Muscle of leg (tissue), 11 donors: Measurements from ENCODE around the gene ABLIM1. TPM values are rescaled to one million over a fixed set of nuclear protein-coding genes. Genes with fewer than 3 reads are reported as not detected.

Experiments used
- DNase-seq: peaks from one replicate; pipeline ENCODE4 v3.0.0; 2013
- H3K27ac ChIP-seq: one replicate; pipeline ENCODE4 v1.5.1; 2013; ENCODE audit warnings: mild to moderate bottlenecking, low read length, control low read depth
- H3K27me3 ChIP-seq: one replicate; pipeline ENCODE4 v1.6.1; 2013; ENCODE audit warnings: low read length; ENCODE audit not compliant: control insufficient read depth, insufficient read depth
- H3K36me3 ChIP-seq: one replicate; pipeline ENCODE4 v1.6.1; 2013; ENCODE audit warnings: low read length; ENCODE audit not compliant: control insufficient read depth, insufficient read depth
- H3K4me1 ChIP-seq: one replicate; pipeline ENCODE4 v1.6.1; 2013; ENCODE audit warnings: low read length; ENCODE audit not compliant: control insufficient read depth, insufficient read depth
- H3K4me3 ChIP-seq: one replicate; pipeline ENCODE4 v1.5.1; 2013; ENCODE audit warnings: low read length, control low read depth
- H3K9me3 ChIP-seq: replicated peaks from 2 replicates; pipeline ENCODE4 v1.6.1; 2013; ENCODE audit warnings: low read depth, low read length; ENCODE audit not compliant: control insufficient read depth
- WGBS: methylation state at CpG from one replicate; pipeline ENCODE4 v1.1.5; 2013; ENCODE audit warnings: missing lambda C conversion rate; ENCODE audit not compliant: insufficient coverage; 5-methylcytosine and 5-hydroxymethylcytosine counted together
- polyA plus RNA-seq, 8 donors: library from polyadenylated mRNA; unstranded; fragments of 120-200 nt; gene quantifications; one replicate each; pipeline versions ENCODE4 v1.2.1 to v1.2.3, GENCODE V29; 2013; ENCODE audit warnings: inconsistent platforms in 1 of 8, low replicate concordance in 1 of 8; ENCODE audit not compliant: insufficient read length in 8 of 8, insufficient read depth in 1 of 8
- total RNA-seq: library from RNA; stranded (reverse); fragments of 120-200 nt; gene quantifications from one replicate; pipeline ENCODE4 v1.2.4, GENCODE V29; 2013

Gene ABLIM1
- total and polyA plus RNA-seq, 9 donors: 27.7 to 62.7 (median 46.2) TPM

- no peaks in the 10 kb centered on the region for H3K36me3 ChIP-seq
- no peak for DNase-seq
- H3K9me3 ChIP-seq: no peaks in the 10 kb centered on the region
- H3K27me3 ChIP-seq: no peaks in the 10 kb centered on the region
- no peak overlapping the region for H3K27ac ChIP-seq
- H3K4me3 ChIP-seq: no peak overlapping the region
- no peaks in the 10 kb centered on the region for H3K4me1 ChIP-seq
- no CpG with 5 or more reads among the region's 1 CpG for WGBS
These were observed 33.4 kb upstream of the ABLIM1 start for GRCh38 chr10:114691442-114691941.

GRCh38 chr10:114688786-114689185, 30.7 kb upstream of the ABLIM1 start:
- H3K27ac ChIP-seq: no peak overlapping the region
- H3K4me3 ChIP-seq: no peak overlapping the region
- no peaks in the 10 kb centered on the region for H3K27me3 ChIP-seq
- DNase-seq: no peak
- H3K9me3 ChIP-seq: no peaks in the 10 kb centered on the region
- 63% methylated on average over 3 of the region's 5 CpGs for WGBS
- no peaks in the 10 kb centered on the region for H3K36me3 ChIP-seq
- H3K4me1 ChIP-seq: peaks cover 9% of the 10 kb centered on the region

GRCh38 chr10:114687459-114687858, 29.4 kb upstream of the ABLIM1 start:
- Histone ChIP-seq H3K4me3 (no peak overlapping the region), H3K4me1 (peaks cover 14% of the 10 kb centered on the region), H3K9me3 (no peaks in the 10 kb centered on the region), H3K27ac (no peak overlapping the region), H3K27me3 (no peaks in the 10 kb centered on the region), H3K36me3 (no peaks in the 10 kb centered on the region)
- no peak for DNase-seq
- no CpG with 5 or more reads among the region's 3 CpGs for WGBS

- no peak for DNase-seq
- H3K4me1 ChIP-seq: peaks cover 18% of the 10 kb centered on the region
- WGBS: 70% methylated on average over 2 of the region's 2 CpGs
- no peak overlapping the region for H3K27ac ChIP-seq
- no peaks in the 10 kb centered on the region for H3K36me3 ChIP-seq
- no peak overlapping the region for H3K4me3 ChIP-seq
- no peaks in the 10 kb centered on the region for H3K27me3 ChIP-seq
- H3K9me3 ChIP-seq: no peaks in the 10 kb centered on the region
These were observed 27.9 kb upstream of the ABLIM1 start for GRCh38 chr10:114686013-114686412.

- Histone ChIP-seq H3K9me3 (no peaks in the 10 kb centered on the region), H3K36me3 (no peaks in the 10 kb centered on the region), H3K27me3 (no peaks in the 10 kb centered on the region), H3K4me3 (no peak overlapping the region), H3K27ac (peak overlapping the region; percentile 93), H3K4me1 (peaks cover 19% of the 10 kb centered on the region)
- DNase-seq: no peak
- 44% methylated on average over 4 of the region's 5 CpGs for WGBS
These were observed 27.4 kb upstream of the ABLIM1 start for GRCh38 chr10:114685456-114685855.

- no peak overlapping the region for H3K4me3 ChIP-seq
- peak; percentile 90 for DNase-seq
- WGBS: no CpG with 5 or more reads among the region's 5 CpGs
- H3K27me3 ChIP-seq: no peaks in the 10 kb centered on the region
- H3K4me1 ChIP-seq: peaks cover 19% of the 10 kb centered on the region
- no peaks in the 10 kb centered on the region for H3K9me3 ChIP-seq
- peak overlapping the region; percentile 93 for H3K27ac ChIP-seq
- H3K36me3 ChIP-seq: no peaks in the 10 kb centered on the region
These were observed 26.7 kb upstream of the ABLIM1 start for GRCh38 chr10:114684822-114685209.

GRCh38 chr10:114684084-114684821, 26.2 kb upstream of the ABLIM1 start:
- peaks cover 19% of the 10 kb centered on the region for H3K4me1 ChIP-seq
- H3K27me3 ChIP-seq: no peaks in the 10 kb centered on the region
- DNase-seq: peak; percentile 74
- peak overlapping the region; percentile 4 for H3K4me3 ChIP-seq
- no peaks in the 10 kb centered on the region for H3K36me3 ChIP-seq
- WGBS: 34% methylated on average over 11 of the region's 12 CpGs
- peak overlapping the region; percentile 93 for H3K27ac ChIP-seq
- H3K9me3 ChIP-seq: no peaks in the 10 kb centered on the region

GRCh38 chr10:114683593-114683992, 25.5 kb upstream of the ABLIM1 start:
- Histone ChIP-seq H3K9me3 (no peaks in the 10 kb centered on the region), H3K36me3 (no peaks in the 10 kb centered on the region), H3K27ac (peak overlapping the region; percentile 93), H3K27me3 (no peaks in the 10 kb centered on the region), H3K4me1 (peaks cover 19% of the 10 kb centered on the region), H3K4me3 (no peak overlapping the region)
- no peak for DNase-seq
- WGBS: 66% methylated on average over 5 of the region's 9 CpGs

- H3K4me1 ChIP-seq: peaks cover 19% of the 10 kb centered on the region
- no peaks in the 10 kb centered on the region for H3K9me3 ChIP-seq
- DNase-seq: no peak
- WGBS: 88% methylated on average over 6 of the region's 10 CpGs
- no peak overlapping the region for H3K4me3 ChIP-seq
- H3K27me3 ChIP-seq: no peaks in the 10 kb centered on the region
- no peaks in the 10 kb centered on the region for H3K36me3 ChIP-seq
- H3K27ac ChIP-seq: peak overlapping the region; percentile 93
These were observed 25.1 kb upstream of the ABLIM1 start for GRCh38 chr10:114683162-114683561.

GRCh38 chr10:114682532-114682931, 24.5 kb upstream of the ABLIM1 start:
- Histone ChIP-seq H3K36me3 (no peaks in the 10 kb centered on the region), H3K4me3 (no peak overlapping the region), H3K27me3 (no peaks in the 10 kb centered on the region), H3K27ac (no peak overlapping the region), H3K4me1 (peaks cover 19% of the 10 kb centered on the region), H3K9me3 (no peaks in the 10 kb centered on the region)
- WGBS: no CpG with 5 or more reads among the region's 4 CpGs
- no peak for DNase-seq
